ENCODE measurements around the gene BCKDK. TPM values are rescaled to one million over a fixed set of nuclear protein-coding genes. Genes with fewer than 3 reads are reported as not detected.
A peak's percentile ranks its signal among the peaks of the same experiment; 100 is the strongest.
"Not testable (repeated sequence)": the region's sequence is repeated elsewhere in the genome, so short reads cannot be mapped to it uniquely, and the experiment has no call there.

Gene BCKDK
- total and polyA plus RNA-seq, 12 donors = 27.0 to 181 (median 80.1) TPM

DNA sequence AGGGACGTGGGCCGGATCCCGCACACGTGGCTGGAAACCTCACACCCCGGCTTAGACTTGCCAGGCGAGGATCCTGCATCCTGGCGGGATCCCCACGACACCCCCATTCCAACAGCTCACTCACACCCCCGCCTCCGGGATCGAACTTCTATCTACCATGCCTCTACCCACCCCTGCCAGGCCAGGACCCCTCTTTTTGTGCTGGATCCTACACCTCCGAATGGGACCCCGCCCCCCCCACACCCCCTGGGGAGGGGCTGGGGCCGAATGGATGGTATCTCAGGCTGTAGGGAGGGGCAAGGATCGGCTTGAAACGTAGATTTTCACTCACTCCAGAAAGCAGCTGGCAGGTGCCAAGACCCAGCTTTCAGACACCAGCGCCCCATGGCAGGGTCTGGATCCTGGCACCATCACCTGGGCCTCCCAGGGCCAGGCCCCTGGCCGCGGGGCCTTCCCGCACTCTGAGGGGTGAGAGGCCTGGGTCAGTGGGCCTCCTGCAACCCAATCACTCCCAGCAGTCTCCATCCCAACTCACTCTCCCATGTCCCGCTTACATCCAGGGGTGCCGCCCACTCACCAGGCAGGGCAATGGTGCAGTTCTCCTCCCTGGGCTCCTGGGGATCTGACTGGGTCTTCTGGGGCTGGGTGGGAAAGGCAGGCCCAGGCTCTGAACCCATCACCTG, 35.0 kb downstream of the BCKDK start:
- Histone ChIP-seq H3K36me3 (replicated peaks in 1 of 2) (no peaks in the 10 kb centered on the region), H3K4me1 (replicated peaks in 1 of 2) (peaks cover 23 to 26% of the 10 kb centered on the region in 2 donors), H3K9me3 (replicated peaks in 1 of 3) (no peaks in the 10 kb centered on the region), H3K27me3 (peaks cover 6% of the 10 kb centered on the region), H3K4me3 (peak overlapping the region in 1 of 4 donors; percentile 53), H3K27ac (peak overlapping the region in 4 of 5 donors; percentile 18 to 91 (median 68))
- DNase-seq = peak in 4 of 7 donors; percentile 45 to 71 (median 58)
- intact Hi-C loops (cut with DNase I) = loop anchor here (10.0 kb wide), 2 partner anchors 58 to 158 kb away; partner anchors contain the start of genes HSD3B7 (in 1 of the 2) and PRSS53 (in 1 of the 2)
- 55 to 81% (median 62%) methylated on average over 10 to 22 of the region's 22 CpGs for WGBS, 4 donors
- TF ChIP-seq POLR2A (IDR thresholded peaks at IDR 0.05) = no peak
- TF ChIP-seq, protein P1, sequence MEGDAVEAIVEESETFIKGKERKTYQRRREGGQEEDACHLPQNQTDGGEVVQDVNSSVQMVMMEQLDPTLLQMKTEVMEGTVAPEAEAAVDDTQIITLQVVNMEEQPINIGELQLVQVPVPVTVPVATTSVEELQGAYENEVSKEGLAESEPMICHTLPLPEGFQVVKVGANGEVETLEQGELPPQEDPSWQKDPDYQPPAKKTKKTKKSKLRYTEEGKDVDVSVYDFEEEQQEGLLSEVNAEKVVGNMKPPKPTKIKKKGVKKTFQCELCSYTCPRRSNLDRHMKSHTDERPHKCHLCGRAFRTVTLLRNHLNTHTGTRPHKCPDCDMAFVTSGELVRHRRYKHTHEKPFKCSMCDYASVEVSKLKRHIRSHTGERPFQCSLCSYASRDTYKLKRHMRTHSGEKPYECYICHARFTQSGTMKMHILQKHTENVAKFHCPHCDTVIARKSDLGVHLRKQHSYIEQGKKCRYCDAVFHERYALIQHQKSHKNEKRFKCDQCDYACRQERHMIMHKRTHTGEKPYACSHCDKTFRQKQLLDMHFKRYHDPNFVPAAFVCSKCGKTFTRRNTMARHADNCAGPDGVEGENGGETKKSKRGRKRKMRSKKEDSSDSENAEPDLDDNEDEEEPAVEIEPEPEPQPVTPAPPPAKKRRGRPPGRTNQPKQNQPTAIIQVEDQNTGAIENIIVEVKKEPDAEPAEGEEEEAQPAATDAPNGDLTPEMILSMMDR (IDR thresholded peaks at IDR 0.05) = no peak

DNA sequence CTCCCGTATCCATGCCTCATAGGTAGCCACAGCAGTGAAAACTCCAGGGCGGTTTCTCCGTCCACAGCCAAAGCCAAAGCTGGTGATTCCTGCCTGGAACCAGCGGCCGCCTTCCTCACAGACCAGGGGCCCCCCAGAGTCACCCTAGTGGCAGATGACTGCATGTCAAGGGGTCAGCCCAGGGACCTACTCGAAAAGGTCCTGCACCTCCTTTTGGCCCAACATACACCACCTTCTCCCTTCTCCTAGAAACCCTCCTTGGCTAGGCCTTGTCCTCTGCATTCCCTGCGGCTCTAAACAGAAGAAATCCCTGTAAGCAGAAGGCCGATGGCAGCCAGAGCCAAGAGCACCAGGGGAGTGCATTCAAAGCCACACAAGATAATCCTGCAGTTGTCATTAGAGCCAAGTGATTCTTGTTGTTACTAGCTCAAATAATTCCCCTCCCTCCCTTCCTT, 35.5 kb downstream of the BCKDK start:
- no peaks in the 10 kb centered on the region for H3K36me3 ChIP-seq (replicated peaks in 1 of 2)
- WGBS, 4 donors = 85 to 100% (median 94%) methylated on average over 4 to 8 of the region's 8 CpGs
- H3K4me1 ChIP-seq (replicated peaks in 1 of 2) = peaks cover 20 to 21% of the 10 kb centered on the region in 2 donors
- H3K4me3 ChIP-seq = no peak overlapping the region
- peaks cover 11% of the 10 kb centered on the region for H3K27me3 ChIP-seq
- no peak overlapping the region for H3K27ac ChIP-seq
- peak in 1 of 7 donors; percentile 36 for DNase-seq
- H3K9me3 ChIP-seq (replicated peaks in 1 of 3) = no peaks in the 10 kb centered on the region
- TF ChIP-seq, protein P1 (IDR thresholded peaks at IDR 0.05) = no peak
- TF ChIP-seq POLR2A (IDR thresholded peaks at IDR 0.05) = no peak
- intact Hi-C loops (cut with DNase I) = loop anchor here (10.0 kb wide), 2 partner anchors 59 to 159 kb away; partner anchors contain the start of genes HSD3B7 (in 1 of the 2) and PRSS53 (in 1 of the 2)

DNA sequence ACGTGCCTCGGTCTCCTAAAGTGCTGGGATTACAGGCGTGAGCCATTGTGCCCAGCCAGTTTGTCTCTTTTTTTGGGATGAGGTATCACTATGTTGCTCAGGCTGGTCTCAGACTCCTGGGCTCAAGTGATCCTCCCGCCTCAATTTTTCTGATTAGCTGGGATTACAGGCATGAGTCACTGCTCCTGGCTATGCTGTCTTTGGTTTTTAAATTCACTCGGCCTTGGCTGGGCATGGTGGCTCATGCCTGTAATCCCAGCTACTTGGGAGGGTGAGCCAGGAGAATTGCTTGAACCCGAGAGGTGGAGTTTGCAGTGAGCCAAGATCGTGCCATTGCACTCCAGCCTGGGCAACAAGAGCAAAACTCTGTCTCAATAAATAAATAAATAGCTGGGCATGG, 36.2 kb downstream of the BCKDK start:
- peak in 2 of 7 donors; percentile 38 to 55 for DNase-seq
- intact Hi-C loops (cut with DNase I) = loop anchor here (10.0 kb wide), 2 partner anchors 60 to 160 kb away; partner anchors contain the start of genes HSD3B7 (in 1 of the 2) and PRSS53 (in 1 of the 2)
- Histone ChIP-seq H3K4me1 (replicated peaks in 1 of 2) (peaks cover 15% of the 10 kb centered on the region in 2 donors), H3K27me3 (peaks cover 11% of the 10 kb centered on the region)
- H3K27ac ChIP-seq; H3K9me3 ChIP-seq (replicated peaks in 1 of 3); H3K36me3 ChIP-seq (replicated peaks in 1 of 2); H3K4me3 ChIP-seq: not testable (repeated sequence)
- 65 to 86% (median 73%) methylated on average over 7 of the region's 7 CpGs for WGBS, 4 donors

DNA sequence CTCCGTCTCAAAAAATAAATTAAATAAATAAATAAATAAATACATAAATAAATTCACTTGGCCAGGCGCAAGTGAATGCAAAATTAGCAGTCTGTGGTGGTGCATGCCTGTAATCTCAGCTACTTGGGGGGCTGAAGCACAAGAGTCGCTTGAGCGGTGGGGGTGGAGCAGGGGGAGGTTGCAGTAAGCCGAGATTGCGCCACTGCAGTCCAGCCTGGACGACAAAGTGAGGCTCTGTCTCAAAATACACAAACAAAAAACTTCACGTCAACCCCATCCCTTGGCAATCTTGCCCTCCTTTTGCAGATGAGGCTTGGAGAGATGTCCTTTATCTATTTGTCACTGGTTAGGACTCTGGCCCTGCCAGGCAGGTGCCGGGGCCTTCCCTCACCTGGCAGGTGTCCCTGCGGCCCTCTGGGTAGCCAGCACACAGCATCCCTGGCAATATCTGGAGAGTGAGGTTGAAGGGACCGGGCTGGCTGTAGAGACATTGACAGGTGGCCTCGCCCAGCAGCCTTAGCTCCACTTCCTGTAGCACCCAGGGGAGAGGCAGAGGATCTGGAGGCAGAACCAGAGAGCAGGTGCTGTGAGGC, 37.3 kb downstream of the BCKDK start:
- TF ChIP-seq POLR2A (IDR thresholded peaks at IDR 0.05) = no peak
- TF ChIP-seq, protein P1 (IDR thresholded peaks at IDR 0.05) = no peak
- peaks cover 11% of the 10 kb centered on the region for H3K27me3 ChIP-seq
- DNase-seq = no peak
- no peaks in the 10 kb centered on the region for H3K9me3 ChIP-seq (replicated peaks in 1 of 3)
- no peak overlapping the region for H3K27ac ChIP-seq
- H3K4me3 ChIP-seq = no peak overlapping the region
- H3K36me3 ChIP-seq (replicated peaks in 1 of 2) = no peaks in the 10 kb centered on the region
- H3K4me1 ChIP-seq (replicated peaks in 1 of 2) = peaks cover 15% of the 10 kb centered on the region in 2 donors
- intact Hi-C loops (cut with DNase I) = loop anchor here (10.0 kb wide), 2 partner anchors 61 to 161 kb away; partner anchors contain the start of genes HSD3B7 (in 1 of the 2) and PRSS53 (in 1 of the 2)
- 79 to 85% (median 81%) methylated on average over 9 to 12 of the region's 12 CpGs for WGBS, 4 donors
